HepG2 (cell line): ENCODE data around the gene FOXN3.

Source experiments
- CREB3 ChIP-seq: sonication (generic); formaldehyde crosslinking; IDR thresholded peaks from 2 replicates; pipeline ENCODE4 v1.5.0; 2020; ENCODE audit warnings: missing genetic modification reagents
- ETV5 ChIP-seq: IDR thresholded peaks from 2 replicates; pipeline ENCODE4 v1.6.1; 2018; ENCODE audit warnings: missing biosample characterization, missing genetic modification reagents, inconsistent platforms, borderline replicate concordance
- IRF2 ChIP-seq: IDR thresholded peaks from 2 replicates; pipeline ENCODE4 v1.6.1; 2018; ENCODE audit warnings: missing genetic modification reagents, missing compliant biosample characterization
- POLR2A ChIP-seq, 2 experiments: IDR thresholded peaks; 2 replicates each; pipeline ENCODE4 v1.6.1; 2011; ENCODE audit warnings: low read depth in 2 of 2, low read length in 2 of 2, mild to moderate bottlenecking in 1 of 2, moderate library complexity in 1 of 2; ENCODE audit not compliant: insufficient read depth in 1 of 2

DNA sequence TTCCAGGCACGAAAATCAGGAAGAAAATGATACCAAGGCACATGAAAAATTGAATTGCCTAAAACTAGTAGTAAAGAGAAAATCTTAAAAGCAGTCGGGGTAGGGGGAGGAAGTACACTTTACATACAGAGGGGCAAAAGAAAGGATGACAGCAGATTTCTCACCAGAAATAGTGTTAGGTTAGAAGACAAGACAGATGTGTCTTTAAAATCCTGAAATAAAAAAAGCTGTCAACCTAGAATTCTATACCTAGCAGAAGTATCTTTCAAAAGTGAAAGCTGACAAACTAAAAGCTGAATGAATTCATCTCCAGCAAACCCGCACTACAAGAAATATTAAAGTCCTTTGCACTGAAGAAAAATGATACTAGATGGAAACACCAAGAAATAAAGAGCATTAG is 280.4 kb downstream of the FOXN3 start:
- TF ChIP-seq ETV5, result no peak
- no peak for TF ChIP-seq IRF2 (CRISPR knock-in tag)
- TF ChIP-seq CREB3, result no peak
- no peak for TF ChIP-seq POLR2A (IDR thresholded peaks at IDR 0.05; ENCODE audit: insufficient read depth in 1 of 2, low read depth in 2 of 2, low read length in 2 of 2)
